GM23338 (cell line): ENCODE measurements around the gene GRIK5. TPM values are rescaled to one million over a fixed set of nuclear protein-coding genes. Genes with fewer than 3 reads are reported as not detected.

Experiments
- ATAC-seq: fragments of 200-7000 bp; cut with Tn5 transposase; 3 replicates; pipeline ENCODE4 v1.9.1; 2020
- DNase-seq: peaks from one replicate; pipeline ENCODE4 v3.0.0-alpha.2; 2015; ENCODE audit warnings: low spot score
- H2AFZ ChIP-seq: fragments of 200-600 bp; sonication (generic); 2 replicates; pipeline ENCODE4 v1.8.0; 2016; ENCODE audit warnings: antibody characterized with exemption, mild to moderate bottlenecking, moderate library complexity
- H3F3A ChIP-seq: fragments of 200-600 bp; sonication (generic); replicated peaks from 2 replicates; pipeline ENCODE4 v1.8.0; 2017; ENCODE audit warnings: antibody characterized with exemption, mixed run types, low read depth
- H3K27ac ChIP-seq: fragments of 200-600 bp; sonication (generic); 2 replicates; pipeline ENCODE4 v1.6.1; 2016; ENCODE audit warnings: low read depth
- H3K27me3 ChIP-seq: fragments of 200-600 bp; sonication (generic); 2 replicates; pipeline ENCODE4 v1.8.0; 2016; ENCODE audit warnings: mild to moderate bottlenecking, mixed run types, moderate library complexity; ENCODE audit not compliant: insufficient read depth
- H3K36me3 ChIP-seq: fragments of 200-600 bp; sonication (generic); 2 replicates; pipeline ENCODE4 v1.8.0; 2016; ENCODE audit warnings: mild to moderate bottlenecking; ENCODE audit not compliant: insufficient read depth
- H3K4me1 ChIP-seq: fragments of 200-600 bp; sonication (generic); 2 replicates; pipeline ENCODE4 v1.8.0; 2016; ENCODE audit warnings: mild to moderate bottlenecking, moderate library complexity; ENCODE audit not compliant: insufficient read depth
- H3K4me2 ChIP-seq: fragments of 200-600 bp; sonication (generic); 2 replicates; pipeline ENCODE4 v1.7.1; 2017; ENCODE audit warnings: mixed run types
- H3K4me3 ChIP-seq: fragments of 200-600 bp; sonication (generic); 2 replicates; pipeline ENCODE4 v1.6.1; 2016; ENCODE audit warnings: mixed run types
- H3K79me2 ChIP-seq: fragments of 200-600 bp; sonication (generic); replicated peaks from 2 replicates; pipeline ENCODE4 v1.8.0; 2017; ENCODE audit warnings: mild to moderate bottlenecking; ENCODE audit not compliant: insufficient read depth
- H3K9me2 ChIP-seq: fragments of 200-600 bp; sonication (generic); 2 replicates; pipeline ENCODE4 v1.8.0; 2017; ENCODE audit not compliant: insufficient read depth
- H4K20me1 ChIP-seq: fragments of 200-600 bp; sonication (generic); replicated peaks from 2 replicates; pipeline ENCODE4 v1.8.0; 2017; ENCODE audit warnings: mild to moderate bottlenecking; ENCODE audit not compliant: insufficient read depth
- H3K27ac Mint-ChIP-seq: 2 replicates; pipeline ENCODE4 v1.8.0; 2020; ENCODE audit warnings: inconsistent platforms, mild to moderate bottlenecking, moderate library complexity, mixed read lengths
- H3K27me3 Mint-ChIP-seq: 3 replicates; pipeline ENCODE4 v1.8.0; 2022; ENCODE audit warnings: low read depth, mild to moderate bottlenecking, moderate library complexity, mixed read lengths, inconsistent platforms; ENCODE audit not compliant: insufficient read depth, poor library complexity
- H3K36me3 Mint-ChIP-seq: 3 replicates; pipeline ENCODE4 v1.8.0; 2021; ENCODE audit warnings: low read depth, mild to moderate bottlenecking, inconsistent platforms, moderate library complexity, mixed read lengths
- H3K4me1 Mint-ChIP-seq: 3 replicates; pipeline ENCODE4 v1.8.0; 2020; ENCODE audit warnings: mild to moderate bottlenecking, inconsistent platforms, mixed read lengths
- H3K4me3 Mint-ChIP-seq: 3 replicates; pipeline ENCODE4 v1.8.0; 2021; ENCODE audit warnings: moderate library complexity, mild to moderate bottlenecking, inconsistent platforms, mixed read lengths
- H3K9me3 Mint-ChIP-seq: 3 replicates; pipeline ENCODE4 v1.8.0; 2020; ENCODE audit warnings: moderate library complexity, mild to moderate bottlenecking, inconsistent platforms, mixed read lengths
- CREB1 ChIP-seq: fragments of 250-450 bp; sonication (Bioruptor Pico); IDR thresholded peaks from 2 replicates; pipeline ENCODE4 v1.5.0; 2020; ENCODE audit warnings: low read depth, mild to moderate bottlenecking, moderate library complexity
- CTCF ChIP-seq, 2 experiments: fragments of 200-600 bp in 1 of 2; sonication (generic) in 1 of 2; conservative IDR thresholded peaks; 2 replicates each; pipeline versions ENCODE4 v1.5.1 to v1.6.1; 2016 to 2017; ENCODE audit warnings: antibody characterized with exemption in 2 of 2, low read depth in 2 of 2, mild to moderate bottlenecking in 2 of 2, moderate library complexity in 1 of 2
- ETS1 ChIP-seq: IDR thresholded peaks from 2 replicates; pipeline ENCODE4 v1.6.1; 2016; ENCODE audit warnings: antibody characterized with exemption
- EZH2 ChIP-seq: fragments of 200-600 bp; sonication (generic); IDR thresholded peaks from one replicate; pipeline ENCODE4 v1.8.0; 2017; ENCODE audit warnings: antibody characterized with exemption, mild to moderate bottlenecking, low read depth; ENCODE audit not compliant: unreplicated experiment
- EZH2phosphoT487 ChIP-seq: fragments of 200-600 bp; sonication (generic); IDR thresholded peaks from one replicate; pipeline ENCODE4 v1.8.1; 2018; ENCODE audit warnings: antibody characterized with exemption; ENCODE audit not compliant: unreplicated experiment
- JUNB ChIP-seq: IDR thresholded peaks from one replicate; pipeline ENCODE4 v1.6.1; 2016; ENCODE audit warnings: antibody characterized with exemption; ENCODE audit not compliant: unreplicated experiment
- POLR2AphosphoS5 ChIP-seq: IDR thresholded peaks from 2 replicates; pipeline ENCODE4 v1.6.1; 2016; ENCODE audit warnings: antibody characterized with exemption, low read depth
- REST ChIP-seq: IDR thresholded peaks from one replicate; pipeline ENCODE4 v1.6.1; 2018; ENCODE audit warnings: antibody characterized with exemption; ENCODE audit not compliant: unreplicated experiment
- STAT1 ChIP-seq: IDR thresholded peaks from one replicate; pipeline ENCODE4 v1.6.1; 2016; ENCODE audit warnings: antibody characterized with exemption; ENCODE audit not compliant: unreplicated experiment
- ZNF114 ChIP-seq: fragments of 250-450 bp; sonication (Bioruptor Pico); IDR thresholded peaks from 2 replicates; pipeline ENCODE4 v1.5.0; 2020; ENCODE audit warnings: mild to moderate bottlenecking, moderate library complexity
- ZNF331 ChIP-seq: fragments of 250-450 bp; sonication (Bioruptor Pico); IDR thresholded peaks from 2 replicates; pipeline ENCODE4 v1.5.0; 2020; ENCODE audit warnings: low read depth, mild to moderate bottlenecking, moderate library complexity
- ZNF462 ChIP-seq: fragments of 250-450 bp; sonication (Bioruptor Pico); IDR thresholded peaks from 2 replicates; pipeline ENCODE4 v1.5.0; 2020; ENCODE audit warnings: mild to moderate bottlenecking, moderate library complexity
- polyA plus RNA-seq: library from polyadenylated mRNA; unstranded; fragments of >200 nt; fragmentation: Nextera tagmentation; extraction: Ambion mirVana; gene quantifications from 2 replicates; pipeline ENCODE4 v1.2.1, GENCODE V29; 2016
- total RNA-seq: library from RNA; depleted of rRNA; stranded (reverse); fragments of >200 nt; shearing (Covaris generic); gene quantifications from 2 replicates; pipeline ENCODE4 v1.2.3, GENCODE V29; 2014

Gene GRIK5
- total and polyA plus RNA-seq, 2 experiments from 2014 or later, result 5.1 to 42.5 TPM

GRCh38 chr19:42075364-42075615, 5.3 kb upstream of the GRIK5 start (continued):
- TF ChIP-seq ETS1, result no peak
- no peak for TF ChIP-seq JUNB
- no peak for TF ChIP-seq REST
- no peak for TF ChIP-seq EZH2
- TF ChIP-seq EZH2phosphoT487, result no peak
- no peak for TF ChIP-seq POLR2AphosphoS5
- TF ChIP-seq CTCF (conservative IDR thresholded peaks at IDR 0.05; ENCODE audit: low read depth in 2 of 2), result no peak
- TF ChIP-seq CREB1, result no peak
- TF ChIP-seq ZNF114, result no peak

GRCh38 chr19:42074513-42075363, 4.7 kb upstream of the GRIK5 start:
- Mint-ChIP-seq H3K4me1 (peaks cover 44% of the 10 kb centered on the region), H3K27ac (peak overlapping the region; percentile 100), H3K9me3 (peaks cover 7% of the 10 kb centered on the region; the same call in 2 of the 3 replicates), H3K36me3 (peaks cover 31% of the 10 kb centered on the region), H3K27me3 (peaks cover 13% of the 10 kb centered on the region), H3K4me3 (peak overlapping the region; percentile 98)
- Histone ChIP-seq H3K79me2 (peaks cover 31% of the 10 kb centered on the region), H3K27ac (peak overlapping the region; percentile 98), H2AFZ (peak overlapping the region; percentile 60; the same call in 1 of the 2 replicates), H4K20me1 (peaks cover 17% of the 10 kb centered on the region), H3K4me2 (peak overlapping the region; percentile 83), H3K4me1 (peaks cover 22% of the 10 kb centered on the region), H3K27me3 (no peaks in the 10 kb centered on the region), H3F3A (0 out of 2 replicates have a peak, but pooled peaks cover 4% of the 10 kb centered on the region), H3K9me2 (no peaks in the 10 kb centered on the region), H3K36me3 (peaks cover 6% of the 10 kb centered on the region; the same call in 1 of the 2 replicates), H3K4me3 (peak overlapping the region; percentile 70)
- ATAC-seq (peak; percentile 4; the same call in 2 of the 3 replicates), DNase-seq (peak; percentile 50)
- TF ChIP-seq ZNF462 (CRISPR knock-in tag) (no peak), ZNF331 (CRISPR knock-in tag) (no peak), STAT1 (no peak)
